HUDEP-2 (cell line): Measurements from ENCODE around the gene SEPTIN1.
A peak's percentile ranks its signal among the peaks of the same experiment; 100 is the strongest.

Experiments
- DNase-seq, 76 experiments: peaks; one replicate each; lab custom pipeline; 2025; ENCODE audit not compliant: unreplicated experiment in 76 of 76; lab: John Stamatoyannopoulos, UW

The SEPTIN1 gene

GRCh38 chr16:30377050-30377811 is 5.1 kb downstream of the SEPTIN1 start:
- DNase-seq = peak in 3 of 76 experiments; percentile 56 to 79 (median 64)

DNA sequence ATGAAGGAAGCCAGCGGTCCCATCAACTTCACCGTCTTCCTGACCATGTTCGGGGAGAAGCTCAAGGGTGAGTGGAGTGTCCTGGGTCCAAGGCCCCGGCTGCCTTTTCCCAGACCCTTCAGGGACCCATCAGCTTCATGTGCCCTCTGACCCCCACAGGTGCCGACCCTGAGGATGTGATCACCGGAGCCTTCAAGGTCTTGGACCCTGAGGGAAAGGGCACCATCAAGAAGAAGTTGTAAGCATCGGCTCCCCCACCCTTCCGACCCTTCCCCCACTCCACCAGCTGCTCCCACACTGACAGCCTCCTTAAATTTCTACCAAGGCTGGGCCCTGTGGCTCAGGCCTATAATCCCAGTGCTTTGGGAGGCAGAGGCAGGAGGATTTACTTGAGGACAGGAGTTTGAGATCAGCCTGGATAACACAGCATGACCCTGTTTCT is 5.9 kb downstream of the SEPTIN1 start:
- no peak for DNase-seq

- no peak for DNase-seq
Observed at GRCh38 chr16:30375864-30376263, 6.5 kb downstream of the SEPTIN1 start.

DNA sequence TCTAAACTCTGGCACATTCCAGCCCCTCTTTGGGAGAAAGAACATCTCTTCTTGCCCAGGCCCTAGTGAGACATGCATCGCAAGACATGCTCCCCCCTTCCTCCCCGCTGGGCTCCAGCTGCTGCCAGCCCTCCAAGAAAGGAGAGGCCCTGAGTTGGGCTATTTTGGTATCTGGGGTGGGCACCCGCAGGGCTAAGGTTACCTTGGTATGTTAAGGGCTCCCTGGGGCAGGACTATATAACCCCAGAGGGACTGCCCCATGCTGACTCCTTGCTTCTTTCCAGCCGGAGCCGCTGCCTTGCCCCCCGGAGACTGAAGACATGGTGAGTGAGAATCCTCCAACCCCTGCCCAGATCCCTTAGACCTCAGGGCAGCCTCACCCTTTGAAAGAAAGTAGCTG is 7.8 kb downstream of the SEPTIN1 start, which contains the start of gene MYL11:
TSS of gene MYL11 (plus strand) at position 265 of the 400 bp plus-strand sequence. CDS start at position 321, 56 bp downstream.
- DNase-seq = no peak

DNA sequence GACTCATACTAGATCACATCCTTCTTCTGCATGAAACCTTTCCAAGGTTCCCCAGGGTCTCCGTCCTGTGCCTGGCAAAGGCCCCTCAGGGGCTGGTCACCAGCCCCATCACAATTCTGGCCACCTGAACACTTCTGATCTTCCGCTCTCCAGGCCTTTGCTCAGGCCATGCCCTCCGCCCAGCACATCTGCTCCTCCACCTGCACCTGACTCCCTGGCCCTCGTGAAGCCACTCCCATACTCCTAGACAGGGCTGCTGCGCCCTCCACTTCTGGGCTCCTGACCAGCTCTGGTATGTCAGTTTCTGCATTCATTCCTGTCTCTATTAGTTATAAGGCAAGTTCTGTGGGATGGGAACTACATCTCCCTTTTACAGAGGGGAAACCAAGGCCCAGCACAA is 9.6 kb downstream of the SEPTIN1 start:
- no peak for DNase-seq

- peak in 1 of 76 experiments; percentile 6 for DNase-seq
Observed at GRCh38 chr16:30372038-30372712, 10.2 kb downstream of the SEPTIN1 start.

- DNase-seq = no peak
Observed at GRCh38 chr16:30371248-30371816, 11.0 kb downstream of the SEPTIN1 start.

GRCh38 chr16:30370456-30371247 is 11.7 kb downstream of the SEPTIN1 start, which contains the start of gene TBC1D10B:
Gene TBC1D10B, minus strand, starts transcription at chr16:30370494. Its CDS starts 311 bp downstream, at chr16:30370183.
- DNase-seq = peak in 75 of 76 experiments; percentile 50 to 100 (median 100)

- DNase-seq = no peak
Observed at GRCh38 chr16:30369938-30370455, 12.4 kb downstream of the SEPTIN1 start.

- peak in 1 of 76 experiments; percentile 7 for DNase-seq
Observed at GRCh38 chr16:30369091-30369937, 13.0 kb downstream of the SEPTIN1 start.

GRCh38 chr16:30368792-30369090 is 13.6 kb downstream of the SEPTIN1 start:
- DNase-seq = no peak

- no peak for DNase-seq
Observed at GRCh38 chr16:30368122-30368791, 14.1 kb downstream of the SEPTIN1 start.

DNA sequence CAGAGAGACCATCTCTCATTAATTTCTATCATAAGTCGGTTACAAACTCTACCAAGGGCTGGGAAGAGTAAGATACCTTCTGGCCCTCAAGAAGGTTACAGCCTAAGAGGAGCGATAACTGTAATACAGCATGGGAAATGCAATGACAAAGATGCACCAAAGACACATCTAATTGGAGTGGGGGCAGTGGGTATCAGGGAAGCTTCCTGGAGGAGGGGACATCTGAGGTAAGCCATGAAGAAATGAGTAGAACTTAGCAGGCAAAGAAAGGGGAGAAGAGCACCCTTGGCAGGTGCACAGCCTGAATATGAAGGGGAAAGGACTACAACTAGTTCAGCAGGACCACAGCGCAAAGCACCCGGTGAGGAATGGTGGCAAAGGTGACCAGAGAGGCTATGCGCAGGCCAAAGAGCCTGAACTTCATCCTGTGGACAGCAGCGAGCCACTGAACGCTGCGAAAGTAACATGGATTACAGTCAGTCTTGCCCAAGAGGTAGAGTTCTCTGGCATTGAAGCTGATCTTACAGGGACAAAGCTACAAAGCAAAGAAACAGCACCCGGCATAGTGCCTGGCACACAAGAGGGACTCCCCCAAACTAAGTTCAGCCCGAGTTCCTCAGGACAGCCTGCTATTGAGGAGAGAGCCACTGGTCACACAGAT is 14.9 kb downstream of the SEPTIN1 start:
- DNase-seq = no peak

DNA sequence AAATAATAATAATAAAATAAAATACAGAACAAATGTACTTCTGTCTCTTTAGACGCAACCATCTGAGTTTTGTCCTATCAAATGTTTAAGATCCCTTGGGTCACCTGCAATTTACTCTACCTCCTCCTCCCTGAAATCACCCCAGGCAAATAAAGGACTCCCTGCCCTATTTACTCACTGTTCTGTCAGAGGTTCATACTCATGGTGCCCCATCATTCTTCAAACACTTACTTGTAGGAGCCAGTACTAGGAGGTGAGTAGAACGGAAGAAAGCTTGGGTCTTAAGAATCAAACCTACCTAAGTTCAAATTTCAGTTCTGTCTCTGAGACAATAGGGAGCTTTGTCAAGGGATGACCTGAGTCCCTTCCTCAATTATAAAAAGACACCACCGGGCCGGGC is 15.8 kb downstream of the SEPTIN1 start:
- DNase-seq = no peak

GRCh38 chr16:30365200-30365599 is 17.2 kb downstream of the SEPTIN1 start:
- DNase-seq = no peak

DNA sequence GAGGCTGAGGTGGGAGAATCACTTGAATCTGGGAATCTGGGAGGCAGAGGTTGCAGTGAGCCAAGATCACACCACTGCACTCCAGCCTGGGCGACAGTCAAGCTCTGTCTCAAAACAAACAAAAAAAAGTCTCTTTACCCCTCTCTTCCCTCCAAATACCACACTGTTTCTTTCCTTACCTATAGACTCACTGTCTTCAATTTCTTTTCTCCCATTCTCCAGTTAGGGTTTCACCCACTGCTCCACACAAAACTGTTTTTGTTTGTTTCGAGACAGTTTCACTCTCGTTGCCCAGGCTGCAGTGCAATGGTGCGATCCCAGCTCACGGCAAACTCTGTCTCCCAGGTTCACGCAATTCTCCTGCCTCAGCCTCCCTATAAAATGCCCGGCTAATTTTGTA is 21.2 kb downstream of the SEPTIN1 start:
- no peak for DNase-seq

DNA sequence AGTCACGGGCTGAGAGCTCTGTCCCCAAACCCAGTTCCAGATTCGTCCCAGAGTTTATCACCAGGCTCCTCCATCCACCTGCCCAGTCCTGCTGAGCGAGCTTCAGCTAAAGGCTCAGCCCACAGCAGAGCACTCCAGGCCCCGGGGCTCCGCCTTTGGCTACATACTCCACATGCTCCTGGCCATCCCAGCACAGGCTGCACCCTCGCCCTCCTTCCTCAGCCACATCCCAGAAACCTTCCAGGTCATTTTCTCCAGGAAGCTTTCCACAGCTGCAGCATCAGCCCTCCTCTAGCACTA is 22.5 kb downstream of the SEPTIN1 start:
- DNase-seq = peak in 9 of 76 experiments; percentile 32 to 76 (median 57)

DNA sequence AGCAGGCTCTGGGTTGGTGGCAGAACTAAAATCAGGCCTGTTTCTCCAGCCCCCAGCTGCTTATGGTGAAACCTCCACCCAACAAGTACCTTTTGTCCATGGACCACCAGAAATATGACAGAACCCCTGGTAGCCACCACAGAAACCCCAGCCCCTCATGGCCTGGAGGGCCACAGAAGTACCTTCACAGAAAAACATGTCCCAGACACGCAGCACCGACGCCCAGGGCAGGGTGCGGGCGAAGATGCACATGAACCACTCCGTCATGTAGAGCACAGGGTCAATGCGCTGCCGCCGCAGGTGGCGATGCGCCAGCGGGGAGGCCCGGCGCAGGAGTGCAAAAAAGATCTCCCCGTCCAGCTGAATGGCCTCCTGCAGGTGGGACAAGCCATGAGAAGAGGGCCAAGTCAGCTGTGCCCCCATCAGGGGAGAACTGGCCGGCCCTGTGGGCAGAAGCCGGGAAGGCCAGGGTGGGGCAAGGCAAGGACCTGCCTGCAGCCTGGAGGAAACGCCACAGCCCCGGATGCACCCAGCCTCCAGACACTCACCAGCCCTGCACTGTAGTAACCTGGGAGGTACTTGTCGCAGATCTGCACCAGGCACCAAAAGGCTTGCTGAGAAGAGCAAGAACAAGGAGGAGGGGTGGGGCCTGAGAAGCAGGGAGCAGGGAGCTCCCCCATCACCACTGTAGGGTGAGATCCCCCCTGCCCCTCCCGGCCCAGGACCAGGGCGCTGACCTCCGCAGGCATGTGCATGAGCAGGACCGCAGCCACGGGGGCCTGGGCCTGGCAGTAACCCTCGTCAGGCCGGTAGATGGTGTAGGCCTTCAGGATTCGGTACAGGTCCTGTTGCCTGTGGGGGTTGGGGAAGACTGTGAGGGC is 23.1 kb downstream of the SEPTIN1 start:
- DNase-seq = no peak
